HG02973 (cell line): Measurements from ENCODE around the gene MRPS17.

Experiments
- ATAC-seq: cut with Tn5 transposase; IDR thresholded peaks from one replicate; pipeline ENCODE4 v1.9.1; 2021; ENCODE audit warnings: moderate library complexity; ENCODE audit not compliant: unreplicated experiment

MRPS17 gene

DNA sequence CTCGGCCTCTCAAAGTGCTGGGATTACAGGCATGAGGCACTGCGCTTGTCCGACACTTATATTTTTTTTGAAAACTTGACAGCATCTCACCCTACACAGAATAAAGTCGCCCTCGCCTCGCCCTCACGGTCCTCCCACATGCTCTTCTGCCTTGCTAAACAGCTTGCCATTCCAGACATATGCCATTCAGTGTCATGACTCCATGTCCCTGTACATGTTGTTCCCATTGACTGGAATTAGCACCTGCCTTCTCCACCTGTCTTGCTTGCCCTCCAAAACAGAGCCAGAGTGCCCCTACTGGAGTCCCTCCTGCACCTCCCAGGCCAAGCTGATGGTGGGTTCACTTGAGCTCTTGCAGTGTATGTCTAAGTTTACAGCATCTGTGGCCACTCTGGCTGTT is 18.9 kb downstream of the MRPS17 start:
- no peak for ATAC-seq

DNA sequence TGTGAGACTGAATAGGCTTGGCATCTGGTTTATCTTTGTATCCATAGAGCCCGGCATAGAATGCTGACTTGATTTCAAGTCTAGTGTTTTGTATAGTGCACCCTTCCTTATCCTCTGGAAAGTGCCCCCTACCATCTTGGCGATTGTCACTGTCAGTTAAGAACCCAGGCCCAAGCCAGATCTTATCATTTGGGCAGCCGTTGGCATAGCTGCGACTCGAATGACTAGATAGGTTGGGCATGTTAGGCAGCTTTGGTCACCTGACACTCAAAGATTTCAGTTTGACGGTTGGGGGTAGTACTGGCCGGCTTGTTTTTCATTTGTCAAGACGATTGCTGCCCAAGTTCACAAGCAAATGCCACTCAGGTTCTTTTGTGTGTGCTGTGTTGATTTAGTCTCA is 19.3 kb downstream of the MRPS17 start:
- no peak for ATAC-seq

DNA sequence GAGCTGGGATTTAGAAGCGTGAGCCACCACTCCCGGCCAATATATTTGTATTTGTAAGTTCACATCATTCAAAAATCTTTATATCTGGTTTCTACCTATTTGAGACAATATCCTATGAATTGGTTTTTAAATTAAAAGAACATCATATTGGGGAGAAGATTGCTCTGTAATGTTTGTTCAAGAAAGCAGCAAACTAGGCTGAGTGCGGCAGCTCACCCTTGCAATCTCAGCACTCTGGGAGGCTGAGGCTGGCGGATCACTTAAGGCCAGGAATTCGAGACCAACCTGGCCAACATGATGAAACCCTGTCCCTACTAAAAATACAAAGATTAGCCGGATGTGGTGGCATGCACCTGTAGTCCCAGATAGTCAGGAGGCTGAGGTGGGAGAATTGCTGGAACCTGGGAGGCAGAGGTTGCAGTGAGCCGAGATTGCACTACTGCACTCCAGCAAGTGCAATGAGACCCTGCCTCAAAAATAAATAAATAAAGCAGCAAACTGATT is 22.1 kb downstream of the MRPS17 start:
- no peak for ATAC-seq

DNA sequence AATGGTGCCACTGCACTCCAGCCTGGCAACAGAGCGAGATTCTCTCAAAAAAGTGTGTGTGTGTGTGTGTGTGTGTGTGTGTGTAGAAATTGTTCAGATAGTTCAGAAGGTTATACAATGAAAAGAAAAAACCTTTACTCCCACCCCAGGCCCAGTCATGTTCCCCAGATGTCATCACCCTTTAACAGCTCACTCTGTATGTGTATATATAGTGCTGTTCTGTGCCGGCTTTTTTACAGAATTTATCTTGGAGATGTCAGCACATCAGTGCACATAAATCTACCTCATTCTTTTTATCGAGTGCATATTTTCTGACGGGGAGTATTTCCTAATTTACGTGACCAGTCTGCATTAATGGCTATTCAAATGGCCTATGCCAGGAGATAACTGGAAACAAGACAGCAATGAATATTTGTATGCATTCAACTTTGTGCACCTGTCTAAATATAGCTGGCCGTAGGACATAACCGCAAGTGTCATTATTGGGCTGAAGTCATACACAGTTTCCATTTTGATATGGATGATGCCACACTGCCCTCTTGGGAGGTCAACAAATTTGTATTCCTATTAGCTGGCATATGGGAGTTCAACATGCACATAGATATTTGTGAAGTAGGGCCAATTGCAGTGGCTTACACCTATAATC is 24.4 kb downstream of the MRPS17 start:
- no peak for ATAC-seq

DNA sequence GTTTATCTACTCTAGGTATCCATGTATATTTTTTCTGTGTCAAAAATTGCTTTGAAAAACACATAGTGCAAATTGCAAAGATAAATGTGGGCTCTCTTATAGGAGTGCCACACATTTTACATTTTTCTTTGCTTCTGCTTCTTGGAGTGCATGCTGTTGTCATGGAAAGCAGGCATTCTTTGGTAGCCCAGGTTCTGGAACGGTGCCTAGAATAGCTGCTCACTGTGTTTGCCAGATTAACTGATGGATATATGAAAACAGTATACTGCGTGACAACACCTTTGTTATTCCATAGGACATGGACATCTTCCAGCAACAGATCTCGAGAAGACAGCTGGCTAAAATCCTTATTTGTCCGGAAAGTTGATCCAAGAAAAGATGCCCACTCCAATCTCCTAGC is 26.2 kb downstream of the MRPS17 start:
- ATAC-seq, result no peak

DNA sequence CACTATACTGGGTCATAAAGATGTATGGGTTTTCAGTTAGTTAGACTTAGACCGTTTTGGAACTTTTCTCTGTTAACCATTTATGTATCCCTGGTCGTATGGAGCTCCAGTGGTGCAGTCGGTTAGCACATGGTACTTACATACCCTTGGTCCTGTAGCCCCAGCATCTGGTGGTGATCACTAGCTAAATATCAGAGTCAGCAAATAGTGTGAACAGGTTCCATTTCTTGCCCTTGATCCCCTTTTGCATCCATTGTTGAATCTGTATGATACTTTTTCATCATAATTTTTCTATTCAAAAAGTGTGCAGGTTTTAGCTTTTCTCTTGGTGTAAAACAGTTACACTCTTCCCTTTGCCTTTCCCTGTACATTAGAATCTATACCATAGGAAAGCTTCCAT is 28.6 kb downstream of the MRPS17 start:
- ATAC-seq, result no peak

DNA sequence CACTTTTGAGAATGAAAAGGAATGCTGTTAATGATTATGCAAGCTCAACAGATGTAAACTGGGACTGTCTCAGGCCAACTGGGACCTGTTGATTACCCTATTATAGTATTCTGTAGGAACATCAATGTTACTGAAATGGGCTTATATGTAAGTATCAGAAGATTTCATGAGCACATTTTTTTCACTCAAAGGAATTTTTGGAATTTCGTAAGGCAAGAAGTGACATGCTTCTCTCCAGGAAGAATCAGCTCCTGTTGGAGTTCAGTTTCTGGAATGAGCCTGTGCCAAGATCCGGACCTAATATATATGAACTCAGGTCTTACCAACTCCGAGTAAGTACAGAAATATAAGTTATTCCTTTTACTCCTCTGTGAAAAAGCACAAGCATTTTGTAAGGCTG is 31.9 kb downstream of the MRPS17 start:
- no peak for ATAC-seq

DNA sequence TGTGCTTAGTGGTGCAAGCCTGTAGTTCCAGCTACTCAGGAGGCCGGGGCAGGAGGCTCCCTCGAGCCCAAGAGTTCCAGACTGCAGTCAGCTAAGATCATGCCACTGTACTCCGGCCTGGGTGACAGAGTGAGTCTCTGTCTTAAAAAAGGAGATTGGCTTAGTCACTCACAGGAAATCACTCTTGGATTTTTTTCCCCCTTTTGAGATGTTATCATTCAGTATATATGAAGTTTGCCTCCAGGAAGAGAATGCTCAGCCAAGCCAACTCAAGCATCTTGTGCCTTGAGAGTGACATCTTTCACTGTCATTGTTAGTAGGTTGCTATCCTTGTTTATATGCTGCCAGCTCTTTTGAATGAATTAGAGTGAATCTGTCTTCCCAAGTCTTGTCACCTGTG is 40.7 kb downstream of the MRPS17 start:
- ATAC-seq, result no peak

DNA sequence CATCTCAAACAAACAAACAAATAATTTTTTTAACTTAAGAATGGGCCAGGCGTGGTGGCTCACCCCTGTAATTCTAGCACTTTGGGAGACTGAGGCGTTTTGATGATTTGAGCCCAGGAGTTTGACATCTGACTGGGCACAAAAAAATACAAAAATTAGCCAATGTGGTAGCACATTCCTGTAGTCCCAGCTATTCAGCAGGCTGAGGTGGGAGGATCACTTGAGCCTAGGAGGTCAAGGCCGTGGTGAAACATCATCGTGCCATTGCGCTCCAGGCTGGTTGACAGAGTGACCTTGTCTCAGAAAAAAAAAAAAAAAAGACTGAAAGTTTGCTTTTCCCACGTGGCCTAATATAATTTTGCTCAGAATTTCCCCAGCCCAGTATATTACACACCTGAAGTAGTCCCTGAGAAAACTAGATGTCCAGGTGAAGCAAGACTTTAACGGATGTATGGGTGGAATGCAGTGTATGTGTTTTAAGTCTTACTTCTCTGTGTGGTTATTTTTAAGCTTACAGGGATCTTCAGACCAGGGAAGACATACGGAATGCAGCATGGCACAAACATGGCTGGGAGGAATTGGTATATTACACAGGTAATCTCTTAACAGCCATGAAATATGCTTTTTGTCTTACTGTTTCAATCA is 45.3 kb downstream of the MRPS17 start:
- no peak for ATAC-seq

DNA sequence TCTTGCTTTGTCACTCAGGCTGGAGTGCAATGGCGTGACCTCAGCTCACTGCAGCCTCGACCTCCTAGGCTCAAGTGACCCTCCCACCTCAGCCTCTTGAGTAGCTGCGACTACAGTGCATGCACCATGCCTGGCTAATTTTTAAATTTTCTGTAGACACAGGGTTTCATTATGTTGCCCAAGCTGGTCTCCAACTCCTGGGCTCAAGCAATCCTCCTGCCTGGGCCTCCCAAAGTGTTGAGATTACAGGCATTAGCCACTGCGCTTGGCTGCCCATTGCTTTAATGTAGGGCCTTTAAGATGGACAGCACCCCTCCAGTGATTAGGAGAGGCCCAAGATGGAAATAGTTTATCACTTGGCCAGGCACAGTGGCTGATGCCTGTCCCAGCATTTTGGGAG is 52.1 kb downstream of the MRPS17 start:
- no peak for ATAC-seq
